ENCODE data around the gene BCL11A.

The BCL11A gene

GRCh38 chr2:60407398-60407797 is 146.1 kb downstream of the BCL11A start:
- DNase-seq (ENCODE audit: extremely low read depth, low read depth): no peak
- TF ChIP-seq CTCF (IDR thresholded peaks at IDR 0.05; ENCODE audit: low read depth, low read length): no peak

DNA sequence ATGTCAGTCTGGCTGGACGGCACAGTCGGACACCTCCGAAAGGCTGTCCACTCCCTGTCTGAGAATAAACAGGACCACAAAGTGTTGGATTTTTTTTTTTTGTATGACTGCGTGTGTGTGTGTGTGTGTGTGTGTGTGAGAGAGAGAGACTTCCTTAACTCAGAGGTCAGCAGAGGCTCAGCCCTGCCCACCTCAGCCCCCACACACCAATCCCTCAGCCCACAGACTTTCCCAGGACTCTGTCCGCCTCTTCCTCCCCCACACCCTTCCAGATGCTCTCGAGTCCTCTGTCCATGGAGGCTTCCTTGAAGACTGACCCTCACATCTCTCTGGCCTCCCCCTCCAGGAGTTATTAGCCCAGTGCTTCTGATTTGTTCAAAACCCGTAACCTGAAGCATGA is 147.3 kb downstream of the BCL11A start:
- no peak for TF ChIP-seq CTCF (IDR thresholded peaks at IDR 0.05; ENCODE audit: low read depth, low read length)
- DNase-seq (ENCODE audit: extremely low read depth, low read depth): no peak

DNA sequence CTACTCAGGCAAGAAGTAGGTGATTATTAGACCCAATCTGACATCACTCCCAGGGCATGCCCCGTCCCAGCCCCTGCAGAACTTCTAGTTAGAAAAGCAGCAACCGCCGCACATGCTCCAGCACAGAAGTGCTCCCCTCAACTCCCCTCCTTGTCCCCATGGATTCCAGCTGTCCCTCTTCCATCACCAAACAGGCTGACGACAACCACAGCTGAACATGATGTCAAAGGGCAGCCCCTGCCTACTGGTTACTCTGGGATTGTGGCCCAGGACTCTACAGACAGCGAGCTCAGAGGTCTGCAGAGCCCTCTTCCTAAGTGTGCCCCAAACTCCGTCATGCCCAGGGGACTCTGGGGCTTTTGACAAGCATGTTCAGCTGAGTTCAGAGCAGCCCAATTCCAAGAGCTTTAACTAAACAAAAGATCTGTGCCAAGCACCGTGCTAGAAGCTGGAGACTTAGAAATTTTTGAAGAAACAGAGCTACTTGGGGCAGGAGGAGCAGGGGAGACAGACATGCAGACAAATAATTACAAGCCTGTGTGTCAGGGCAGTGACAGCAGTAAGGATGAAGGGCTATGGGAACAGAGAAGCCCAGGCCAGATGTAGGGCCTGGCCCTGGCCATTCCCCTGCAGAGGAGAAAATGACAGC is 148.1 kb downstream of the BCL11A start:
- DNase-seq (ENCODE audit: extremely low read depth, low read depth): no peak
- TF ChIP-seq CTCF (IDR thresholded peaks at IDR 0.05; ENCODE audit: low read depth, low read length): no peak
